ENCODE results near the gene PHTF2.

PHTF2 gene

GRCh38 chr7:77765906-77766800 lies 32.4 kb upstream of the PHTF2 start:
- no peak for TF ChIP-seq CTCF (IDR thresholded peaks at IDR 0.05; ENCODE audit: low read depth, low read length)
- DNase-seq (ENCODE audit: extremely low read depth, low read depth) = no peak

DNA sequence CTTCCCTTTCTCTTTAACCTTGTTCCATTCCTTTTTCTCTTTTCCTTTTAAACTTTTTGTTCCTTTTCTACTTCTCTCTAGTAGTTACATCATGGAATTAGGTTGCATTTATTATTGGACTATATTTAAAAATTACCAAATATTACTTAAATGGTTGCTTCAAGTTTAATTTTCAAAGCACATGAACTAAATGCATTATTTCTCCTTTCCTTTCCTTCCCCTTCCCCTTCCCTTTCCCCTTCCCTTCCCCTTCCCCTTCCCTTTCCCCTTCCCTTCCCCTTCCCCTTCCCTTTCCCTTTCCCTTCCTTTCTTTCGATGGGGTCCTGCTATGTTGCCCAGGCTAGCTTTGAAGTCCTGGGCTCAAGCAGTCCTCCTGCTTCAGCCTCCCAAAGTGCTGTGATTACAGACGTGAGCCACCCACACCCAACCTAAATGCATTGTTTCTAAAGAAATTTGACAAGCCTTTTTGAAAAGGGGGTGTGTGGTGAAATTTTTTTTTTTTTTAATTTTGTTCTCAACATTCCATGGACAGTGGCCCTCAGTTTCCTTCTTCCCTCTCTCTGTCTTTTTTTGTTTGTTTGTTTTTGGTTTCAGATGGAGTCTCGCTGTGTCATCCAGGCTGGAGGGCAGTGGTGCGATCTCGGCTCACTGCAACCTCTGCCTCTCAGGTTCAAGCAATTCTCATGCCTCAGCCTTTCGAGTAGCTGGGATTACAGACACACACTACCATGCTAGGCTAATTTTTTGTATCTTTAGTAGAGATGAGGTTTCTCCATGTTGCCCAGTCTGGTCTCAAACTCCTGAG lies 31.6 kb upstream of the PHTF2 start:
- no peak for TF ChIP-seq CTCF (IDR thresholded peaks at IDR 0.05; ENCODE audit: low read depth, low read length)
- no peak for DNase-seq (ENCODE audit: extremely low read depth, low read depth)

DNA sequence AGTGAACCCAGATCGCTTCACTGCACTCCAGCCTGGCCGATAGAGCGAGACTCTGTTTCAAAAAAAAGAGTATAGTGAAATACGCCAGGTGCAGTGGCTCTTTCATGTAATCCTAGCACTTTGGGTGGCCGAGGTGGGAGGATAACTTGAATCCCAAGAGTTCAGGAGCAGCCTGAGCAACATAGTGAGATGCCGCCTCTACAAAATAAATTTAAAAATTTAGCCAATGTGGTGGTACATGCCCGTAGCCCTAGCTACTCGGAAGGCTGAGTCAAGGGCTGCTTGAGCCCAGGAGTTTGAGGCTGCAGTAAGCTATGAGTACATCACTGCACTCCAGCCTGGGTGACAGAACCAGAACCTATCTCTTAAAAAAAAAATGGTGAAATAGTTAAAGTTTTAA lies 28.3 kb upstream of the PHTF2 start:
- no peak for DNase-seq (ENCODE audit: extremely low read depth, low read depth)
- TF ChIP-seq CTCF (IDR thresholded peaks at IDR 0.05; ENCODE audit: low read depth, low read length) = no peak

- no peak for DNase-seq (ENCODE audit: extremely low read depth, low read depth)
Observed at GRCh38 chr7:77771901-77772300, 26.7 kb upstream of the PHTF2 start.

DNA sequence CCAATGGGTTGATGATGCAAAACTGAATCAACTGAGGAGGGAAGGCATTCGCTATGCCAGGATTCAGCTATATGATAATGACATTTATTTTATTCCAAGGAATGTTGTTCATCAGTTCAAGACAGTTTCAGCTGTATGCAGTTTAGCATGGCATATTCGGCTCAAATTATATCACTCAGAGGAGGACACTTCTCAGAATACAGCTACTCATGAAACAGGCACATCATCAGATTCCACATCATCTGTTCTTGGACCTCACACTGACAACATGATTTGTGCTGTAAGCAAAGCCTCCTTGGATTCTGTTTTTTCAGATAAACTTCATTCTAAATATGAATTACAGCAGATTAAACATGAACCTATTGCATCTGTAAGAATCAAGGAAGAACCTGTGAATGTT lies 20.0 kb upstream of the PHTF2 start:
- DNase-seq (ENCODE audit: extremely low read depth, low read depth) = no peak
- TF ChIP-seq CTCF (IDR thresholded peaks at IDR 0.05; ENCODE audit: low read depth, low read length) = no peak

More at GRCh38 chr7:77771901-77772300, 26.7 kb upstream of the PHTF2 start:
- TF ChIP-seq CTCF (IDR thresholded peaks at IDR 0.05; ENCODE audit: low read depth, low read length) = no peak

GRCh38 chr7:77782383-77782782 lies 16.2 kb upstream of the PHTF2 start:
- no peak for TF ChIP-seq CTCF (IDR thresholded peaks at IDR 0.05; ENCODE audit: low read depth, low read length)
- no peak for DNase-seq (ENCODE audit: extremely low read depth, low read depth)

DNA sequence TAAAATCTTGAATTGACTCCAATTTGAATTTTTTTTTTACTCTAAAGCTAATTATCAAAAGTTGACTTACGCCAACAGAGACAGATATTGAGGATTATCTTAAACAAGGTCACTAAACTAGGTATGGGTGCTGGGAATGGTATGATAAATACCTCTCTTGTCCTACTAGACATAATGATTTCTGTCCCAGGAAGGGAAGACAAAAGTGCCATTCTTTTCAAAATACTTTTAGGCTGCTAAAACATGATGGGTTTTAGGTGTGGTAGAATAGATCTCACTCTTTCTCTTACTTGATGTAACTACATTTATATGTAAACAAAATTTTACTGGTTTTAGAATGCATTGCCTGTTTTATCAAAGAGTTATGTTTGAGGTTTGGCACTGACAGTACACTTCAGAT lies 15.5 kb upstream of the PHTF2 start:
- TF ChIP-seq CTCF (IDR thresholded peaks at IDR 0.05; ENCODE audit: low read depth, low read length) = no peak
- DNase-seq (ENCODE audit: extremely low read depth, low read depth) = no peak

Measured in AG09319 (cell line).